Motor neuron (in vitro differentiated cells): ENCODE results near the gene RNF144A. TPM values are rescaled to one million over a fixed set of nuclear protein-coding genes. Genes with fewer than 3 reads are reported as not detected.
A peak's percentile ranks its signal among the peaks of the same experiment; 100 is the strongest.

Experiments
- ATAC-seq, 8 experiments: fragments of 200-7000 bp; cut with Tn5 transposase; replicated peaks in 6 of 8; 2 replicates each; pipeline ENCODE4 v1.8.0; 2021; ENCODE audit warnings: mild to moderate bottlenecking in 8 of 8, moderate library complexity in 8 of 8
- H3K27ac ChIP-seq, 2 donors: fragments of 250-450 bp; sonication (Bioruptor Pico); 2 replicates each; pipeline ENCODE4 v1.9.0; 2021; ENCODE audit warnings: antibody characterized with exemption in 2 of 2, mild to moderate bottlenecking in 2 of 2, moderate library complexity in 1 of 2
- H3K4me1 ChIP-seq, 2 donors: fragments of 250-450 bp; sonication (Bioruptor Pico); replicated peaks in 1 of 2; 2 replicates each; pipeline ENCODE4 v1.6.1; 2021; ENCODE audit warnings: antibody characterized with exemption in 2 of 2, mild to moderate bottlenecking in 2 of 2, moderate library complexity in 1 of 2
- H3K4me3 ChIP-seq, 5 donors: fragments of 250-450 bp; sonication (Bioruptor Pico); 2 replicates each; pipeline ENCODE4 v1.9.0; 2021; ENCODE audit warnings: antibody characterized with exemption in 5 of 5, mild to moderate bottlenecking in 5 of 5, moderate library complexity in 4 of 5
- WGBS, 10 experiments: fragments of 450-650 bp; shearing (Covaris generic); methylation state at CpG; one replicate each; pipeline ENCODE4 v1.0.0; 2022; 5-methylcytosine and 5-hydroxymethylcytosine counted together
- in situ Hi-C, 9 experiments: fragments of 400-800 bp; cut with MboI; loops; one replicate each; pipeline ENCODE4 v1.15.0; 2021; ENCODE audit warnings: low sequenced_read_pairs in 9 of 9, low pct_unique_long_range_greater_than_20kb in 2 of 9; ENCODE audit not compliant: unreplicated experiment in 9 of 9
- total RNA-seq, 8 experiments: library from RNA; unstranded; fragments of 300-600 nt; gene quantifications; 2 replicates each; pipeline versions ENCODE4 v1.2.3 to v1.2.4, GENCODE V29; 2022

RNF144A gene
- total RNA-seq, 8 experiments from 2014 or later = 8.3 to 34.8 (median 22.5) TPM

- no peak overlapping the region for H3K4me3 ChIP-seq
- no peak overlapping the region for H3K27ac ChIP-seq
- WGBS, 10 experiments = 22 to 100% (median 76%) methylated on average over 2 to 6 of the region's 17 CpGs
- in situ Hi-C loops = loop anchor here in 1 of 9 experiments (25.0 kb wide), 1 partner anchor 132 kb away; the partner anchor contains the start of gene RNF144A
- no peaks in the 10 kb centered on the region for H3K4me1 ChIP-seq
- peak in 6 of 8 experiments; percentile 40 to 85 (median 62) for ATAC-seq
Observed at GRCh38 chr2:7044253-7045250, 127.3 kb downstream of the RNF144A start.

- Histone ChIP-seq H3K27ac (no peak overlapping the region), H3K4me1 (no peaks in the 10 kb centered on the region), H3K4me3 (no peak overlapping the region)
- no peak for ATAC-seq
- WGBS, 10 experiments = 45 to 100% (median 87%) methylated on average over 2 to 13 of the region's 15 CpGs; no CpG with 5 or more reads in 1 of the 10 experiments
- in situ Hi-C loops = loop anchor here in 1 of 9 experiments (25.0 kb wide), 1 partner anchor 134 kb away; the partner anchor contains the start of gene RNF144A
Observed at GRCh38 chr2:7045601-7046590, 128.7 kb downstream of the RNF144A start.

GRCh38 chr2:7047661-7048060 lies 130.4 kb downstream of the RNF144A start:
- in situ Hi-C loops = loop anchor here in 1 of 9 experiments (25.0 kb wide), 1 partner anchor 135 kb away; the partner anchor contains the start of gene RNF144A
- 21 to 100% (median 92%) methylated on average over 1 to 2 of the region's 3 CpGs; no CpG with 5 or more reads in 3 of the 10 experiments for WGBS, 10 experiments
- H3K27ac ChIP-seq = no peak overlapping the region
- no peak for ATAC-seq
- H3K4me3 ChIP-seq = no peak overlapping the region
- H3K4me1 ChIP-seq = no peaks in the 10 kb centered on the region

- Histone ChIP-seq H3K4me1 (peaks cover 3 to 4% of the 10 kb centered on the region in 2 donors), H3K27ac (no peak overlapping the region), H3K4me3 (no peak overlapping the region)
- 44 to 100% (median 73%) methylated on average over 1 to 3 of the region's 4 CpGs; no CpG with 5 or more reads in 2 of the 10 experiments for WGBS, 10 experiments
- ATAC-seq = no peak
- in situ Hi-C loops = loop anchor here in 1 of 9 experiments (25.0 kb wide), 1 partner anchor 137 kb away; the partner anchor contains the start of gene RNF144A
Observed at GRCh38 chr2:7048762-7049294, 131.6 kb downstream of the RNF144A start.

- H3K4me3 ChIP-seq = no peak overlapping the region
- peaks cover 4 to 8% of the 10 kb centered on the region in 2 donors for H3K4me1 ChIP-seq
- H3K27ac ChIP-seq = no peak overlapping the region
- ATAC-seq = no peak
- in situ Hi-C loops = no loop called here
- 86 to 100% (median 87%) methylated on average over 1 to 3 of the region's 3 CpGs; no CpG with 5 or more reads in 4 of the 10 experiments for whole genome bisulfite sequencing, 10 experiments
Observed at GRCh38 chr2:7052404-7052803, 135.2 kb downstream of the RNF144A start.

- 20 to 100% (median 58%) methylated on average over 1 to 4 of the region's 6 CpGs; no CpG with 5 or more reads in 2 of the 10 experiments for WGBS, 10 experiments
- peak; percentile 70 to 100 (median 98) for ATAC-seq
Observed at GRCh38 chr2:7053650-7054265, 136.5 kb downstream of the RNF144A start.

GRCh38 chr2:7057865-7058400 lies 140.7 kb downstream of the RNF144A start:
- in situ Hi-C loops = no loop called here
- no peak overlapping the region for H3K27ac ChIP-seq
- peaks cover 8 to 10% of the 10 kb centered on the region in 2 donors for H3K4me1 ChIP-seq
- no peak overlapping the region for H3K4me3 ChIP-seq
- ATAC-seq = no peak
- 49 to 100% (median 80%) methylated on average over 1 to 4 of the region's 4 CpGs for WGBS, 10 experiments

More at GRCh38 chr2:7053650-7054265, 136.5 kb downstream of the RNF144A start:
- peaks cover 4 to 8% of the 10 kb centered on the region in 2 donors for H3K4me1 ChIP-seq
- in situ Hi-C loops = no loop called here
- peak overlapping the region in 1 of 2 donors; percentile 76 for H3K27ac ChIP-seq
- H3K4me3 ChIP-seq = no peak overlapping the region

- H3K4me3 ChIP-seq = no peak overlapping the region
- no peak overlapping the region for H3K27ac ChIP-seq
- in situ Hi-C loops = no loop called here
- peaks cover 0 to 6% of the 10 kb centered on the region in 2 donors for H3K4me1 ChIP-seq
- WGBS, 10 experiments = 0 to 100% (median 45%) methylated on average over 1 to 2 of the region's 2 CpGs; no CpG with 5 or more reads in 1 of the 10 experiments
- no peak for ATAC-seq
Observed at GRCh38 chr2:7060156-7060555, 142.9 kb downstream of the RNF144A start.

GRCh38 chr2:7060631-7061449 lies 143.6 kb downstream of the RNF144A start:
- peak in 7 of 8 experiments; percentile 27 to 54 (median 46) for ATAC-seq
- Histone ChIP-seq H3K4me3 (no peak overlapping the region), H3K4me1 (peaks cover 0 to 6% of the 10 kb centered on the region in 2 donors), H3K27ac (no peak overlapping the region)
- in situ Hi-C loops = no loop called here
- 0 to 90% (median 71%) methylated on average over 1 to 6 of the region's 8 CpGs for WGBS, 10 experiments

- no peak for ATAC-seq
- no peak overlapping the region for H3K27ac ChIP-seq
- H3K4me1 ChIP-seq = peaks cover 0 to 6% of the 10 kb centered on the region in 2 donors
- in situ Hi-C loops = no loop called here
- no peak overlapping the region for H3K4me3 ChIP-seq
- 17 to 100% (median 88%) methylated on average over 1 to 3 of the region's 3 CpGs; no CpG with 5 or more reads in 1 of the 10 experiments for WGBS, 10 experiments
Observed at GRCh38 chr2:7061450-7061789, 144.2 kb downstream of the RNF144A start.

GRCh38 chr2:7061921-7062320 lies 144.7 kb downstream of the RNF144A start:
- Histone ChIP-seq H3K27ac (no peak overlapping the region), H3K4me1 (peaks cover 0 to 6% of the 10 kb centered on the region in 2 donors), H3K4me3 (no peak overlapping the region)
- ATAC-seq = no peak
- WGBS, 10 experiments = 30 to 100% (median 83%) methylated on average over 1 to 3 of the region's 3 CpGs
- in situ Hi-C loops = no loop called here
